H9 (cell line): Measurements from ENCODE around the gene CMSS1. TPM values are rescaled to one million over a fixed set of nuclear protein-coding genes. Genes with fewer than 3 reads are reported as not detected.

Experiments used
- DNase-seq: peaks from one replicate; pipeline ENCODE4 v3.0.0-alpha.2; 2017
- H2AFZ ChIP-seq: one replicate; pipeline ENCODE4 v1.6.1; 2013; ENCODE audit warnings: mild to moderate bottlenecking, low read length, control low read depth, moderate library complexity
- H2AK5ac ChIP-seq: 2 replicates; pipeline ENCODE4 v1.6.1; 2013; ENCODE audit warnings: low read length, control low read depth, mixed read lengths; ENCODE audit not compliant: insufficient read length
- H2BK120ac ChIP-seq: one replicate; pipeline ENCODE4 v1.6.1; 2013; ENCODE audit warnings: low read depth, mild to moderate bottlenecking, low read length, control low read depth, inconsistent platforms; ENCODE audit not compliant: poor library complexity, severe bottlenecking
- H2BK12ac ChIP-seq: 2 replicates; pipeline ENCODE4 v1.6.1; 2013; ENCODE audit warnings: low read length, control low read depth, mixed read lengths, low read depth; ENCODE audit not compliant: insufficient read length
- H2BK15ac ChIP-seq: 2 replicates; pipeline ENCODE4 v1.6.1; 2013; ENCODE audit warnings: low read depth, low read length, control low read depth
- H2BK20ac ChIP-seq: one replicate; pipeline ENCODE4 v1.6.1; 2013; ENCODE audit warnings: low read depth, mild to moderate bottlenecking, low read length, control low read depth, inconsistent platforms; ENCODE audit not compliant: poor library complexity, severe bottlenecking
- H2BK5ac ChIP-seq: 2 replicates; pipeline ENCODE4 v1.6.1; 2013; ENCODE audit warnings: low read length, control low read depth, mixed read lengths; ENCODE audit not compliant: insufficient read length
- H3K14ac ChIP-seq: 2 replicates; pipeline ENCODE4 v1.6.1; 2013; ENCODE audit warnings: low read length, control low read depth; ENCODE audit not compliant: insufficient read depth
- H3K18ac ChIP-seq: 2 replicates; pipeline ENCODE4 v1.6.1; 2013; ENCODE audit warnings: low read depth, mild to moderate bottlenecking, mixed read lengths, low read length, control low read depth; ENCODE audit not compliant: insufficient read length
- H3K23ac ChIP-seq: 2 replicates; pipeline ENCODE4 v1.6.1; 2013; ENCODE audit warnings: low read length, control low read depth, mixed read lengths, low read depth; ENCODE audit not compliant: insufficient read length
- H3K23me2 ChIP-seq: 2 replicates; pipeline ENCODE4 v1.6.1; 2013; ENCODE audit warnings: low read depth, mild to moderate bottlenecking, mixed read lengths, low read length, control low read depth; ENCODE audit not compliant: insufficient read length, poor library complexity, severe bottlenecking
- H3K27ac ChIP-seq: 2 replicates; pipeline ENCODE4 v1.5.1; 2013; ENCODE audit warnings: low read length, control low read depth, mixed read lengths, low read depth; ENCODE audit not compliant: insufficient read length
- H3K27me3 ChIP-seq: 2 replicates; pipeline ENCODE4 v1.6.1; 2013; ENCODE audit warnings: low read length, control low read depth, inconsistent platforms; ENCODE audit not compliant: insufficient read depth
- H3K4ac ChIP-seq: 2 replicates; pipeline ENCODE4 v1.6.1; 2013; ENCODE audit warnings: low read depth, mild to moderate bottlenecking, control low read depth, inconsistent platforms, low read length, moderate library complexity
- H3K4me1 ChIP-seq: 2 replicates; pipeline ENCODE4 v1.6.1; 2013; ENCODE audit warnings: low read length, control low read depth, inconsistent platforms; ENCODE audit not compliant: insufficient read depth
- H3K4me2 ChIP-seq: 2 replicates; pipeline ENCODE4 v1.6.1; 2013; ENCODE audit warnings: low read length, control low read depth, mixed read lengths; ENCODE audit not compliant: insufficient read length, insufficient read depth
- H3K56ac ChIP-seq: 2 replicates; pipeline ENCODE4 v1.6.1; 2013; ENCODE audit warnings: low read depth, mild to moderate bottlenecking, mixed read lengths, low read length, control low read depth; ENCODE audit not compliant: insufficient read length
- H3K79me1 ChIP-seq: 2 replicates; pipeline ENCODE4 v1.6.1; 2013; ENCODE audit warnings: low read depth, mild to moderate bottlenecking, moderate library complexity, low read length, control low read depth, inconsistent platforms; ENCODE audit not compliant: insufficient read depth, poor library complexity, severe bottlenecking
- H3K79me2 ChIP-seq: 2 replicates; pipeline ENCODE4 v1.6.1; 2013; ENCODE audit warnings: low read length, control low read depth, inconsistent platforms; ENCODE audit not compliant: insufficient read depth
- H3K9ac ChIP-seq: 2 replicates; pipeline ENCODE4 v1.6.1; 2013; ENCODE audit warnings: low read length, control low read depth, mixed read lengths; ENCODE audit not compliant: insufficient read length; ENCODE audit errors: extremely low read depth
- H3K9me3 ChIP-seq: one replicate; pipeline ENCODE4 v1.6.1; 2013; ENCODE audit warnings: low read depth, low read length, inconsistent platforms; ENCODE audit not compliant: control insufficient read depth
- H3T11ph ChIP-seq: one replicate; pipeline ENCODE4 v1.6.1; 2013; ENCODE audit warnings: mild to moderate bottlenecking, low read length, control low read depth, inconsistent platforms
- H4K20me1 ChIP-seq: one replicate; pipeline ENCODE4 v1.6.1; 2013; ENCODE audit not compliant: control insufficient read depth, insufficient read length, insufficient read depth
- H4K5ac ChIP-seq: 2 replicates; pipeline ENCODE4 v1.6.1; 2013; ENCODE audit warnings: low read depth, mild to moderate bottlenecking, mixed read lengths, low read length, control low read depth; ENCODE audit not compliant: insufficient read length
- H4K8ac ChIP-seq: replicated peaks from 2 replicates; pipeline ENCODE4 v1.6.1; 2013; ENCODE audit warnings: low read length, control low read depth, mixed read lengths, low read depth; ENCODE audit not compliant: insufficient read length
- H4K91ac ChIP-seq: 2 replicates; pipeline ENCODE4 v1.6.1; 2013; ENCODE audit warnings: low read depth, mild to moderate bottlenecking, moderate library complexity, mixed read lengths, low read length, control low read depth; ENCODE audit not compliant: insufficient read length
- H3K27ac Mint-ChIP-seq, 3 experiments: 2 replicates in 2 of 3; 3 replicates in 1 of 3; pipeline ENCODE4 v1.8.0; 2020 to 2021; ENCODE audit warnings: mixed read lengths in 3 of 3, mild to moderate bottlenecking in 1 of 3, moderate library complexity in 1 of 3
- H3K27me3 Mint-ChIP-seq: 2 replicates; pipeline ENCODE4 v1.8.0; 2021; ENCODE audit warnings: low read depth, mild to moderate bottlenecking, moderate library complexity, mixed read lengths
- H3K36me3 Mint-ChIP-seq, 3 experiments: 2 replicates in 2 of 3; 3 replicates in 1 of 3; pipeline ENCODE4 v1.8.0; 2020 to 2021; ENCODE audit warnings: low read depth in 3 of 3, mixed read lengths in 3 of 3; ENCODE audit not compliant: insufficient read depth in 1 of 3
- H3K4me1 Mint-ChIP-seq, 2 experiments: 2 replicates each; pipeline ENCODE4 v1.8.0; 2020; ENCODE audit warnings: mixed read lengths in 2 of 2
- H3K4me3 Mint-ChIP-seq, 2 experiments: 2 replicates in 1 of 2; 3 replicates in 1 of 2; pipeline ENCODE4 v1.8.0; 2020 to 2021; ENCODE audit warnings: mild to moderate bottlenecking in 2 of 2, mixed read lengths in 2 of 2, moderate library complexity in 1 of 2
- H3K9me3 Mint-ChIP-seq, 2 experiments: 2 replicates in 1 of 2; 3 replicates in 1 of 2; pipeline ENCODE4 v1.8.0; 2020; ENCODE audit warnings: mild to moderate bottlenecking in 2 of 2, mixed read lengths in 2 of 2, moderate library complexity in 1 of 2
- CTCF ChIP-seq: fragments of 200-600 bp; sonication (generic); conservative IDR thresholded peaks from 3 replicates; pipeline ENCODE4 v1.8.0; 2021; ENCODE audit warnings: antibody characterized with exemption, mild to moderate bottlenecking
- WGBS: extraction: QIAGEN DNeasy Blood & Tissue Kit; methylation state at CpG from one replicate; pipeline ENCODE4 v1.1.7; 2013; ENCODE audit warnings: missing lambda C conversion rate, low lambda C conversion rate, mixed read lengths; ENCODE audit not compliant: insufficient read length; ENCODE audit errors: extremely low coverage; 5-methylcytosine and 5-hydroxymethylcytosine counted together
- total RNA-seq: library from RNA; stranded (reverse); gene quantifications from 2 replicates; pipeline ENCODE4 v1.2.1, GENCODE V29; 2021

Gene CMSS1
- total RNA-seq, 1 experiment from 2014 or later, result 61.8 TPM

GRCh38 chr3:99948467-99949089, 130.9 kb downstream of the CMSS1 start:
- no peak overlapping the region for H2BK120ac ChIP-seq
- H3K4me2 ChIP-seq, result no peak overlapping the region
- H3K23me2 ChIP-seq, result no peaks in the 10 kb centered on the region
- H3K4ac ChIP-seq, result no peak overlapping the region
- H3K23ac ChIP-seq, result no peak overlapping the region
- no peak overlapping the region for H3K14ac ChIP-seq
- no peak overlapping the region for H3K4me3 Mint-ChIP-seq
- no peak overlapping the region for H3K56ac ChIP-seq
- no CpG with 5 or more reads among the region's 1 CpG for WGBS
- no peak overlapping the region for H2BK20ac ChIP-seq
- H3K18ac ChIP-seq, result no peak overlapping the region
- H2AFZ ChIP-seq, result no peak overlapping the region
- no peak for DNase-seq
- H3K27me3 ChIP-seq, result no peaks in the 10 kb centered on the region
- no peak overlapping the region for H2BK12ac ChIP-seq
- H4K20me1 ChIP-seq, result no peaks in the 10 kb centered on the region
- no peak overlapping the region for H3K9ac ChIP-seq
- 0 out of 7 replicates have a peak overlapping the region, but pooled peaks of 1 of the 3 experiments have one; percentile 28 for H3K27ac Mint-ChIP-seq
- no peak overlapping the region for H4K5ac ChIP-seq
- H3K79me1 ChIP-seq, result no peaks in the 10 kb centered on the region
- H3K27me3 Mint-ChIP-seq, result no peaks in the 10 kb centered on the region
- H2AK5ac ChIP-seq, result no peak overlapping the region
- peaks cover 30 to 31% of the 10 kb centered on the region in 2 experiments for H3K4me1 Mint-ChIP-seq
- no peaks in the 10 kb centered on the region for H3K9me3 ChIP-seq
- no peak overlapping the region for H4K91ac ChIP-seq
- H3T11ph ChIP-seq, result no peak overlapping the region
- H4K8ac ChIP-seq, result no peak overlapping the region
- TF ChIP-seq CTCF, result no peak
- no peaks in the 10 kb centered on the region; a peak in 1 of 7 replicates for H3K36me3 Mint-ChIP-seq
- H3K27ac ChIP-seq, result no peak overlapping the region
- no peaks in the 10 kb centered on the region for H3K79me2 ChIP-seq
- H2BK15ac ChIP-seq, result no peak overlapping the region
- H3K4me1 ChIP-seq, result no peaks in the 10 kb centered on the region; the same call in 1 of the 2 replicates
- H2BK5ac ChIP-seq, result no peak overlapping the region
- H3K9me3 Mint-ChIP-seq, result no peaks in the 10 kb centered on the region
